ENCODE measurements around the gene GLYATL1B. TPM values are rescaled to one million over a fixed set of nuclear protein-coding genes. Genes with fewer than 3 reads are reported as not detected.
"Not testable (repeated sequence)": the region's sequence is repeated elsewhere in the genome, so short reads cannot be mapped to it uniquely, and the experiment has no call there.

Gene GLYATL1B
- total RNA-seq, 2 donors from 2014 or later = not detected

DNA sequence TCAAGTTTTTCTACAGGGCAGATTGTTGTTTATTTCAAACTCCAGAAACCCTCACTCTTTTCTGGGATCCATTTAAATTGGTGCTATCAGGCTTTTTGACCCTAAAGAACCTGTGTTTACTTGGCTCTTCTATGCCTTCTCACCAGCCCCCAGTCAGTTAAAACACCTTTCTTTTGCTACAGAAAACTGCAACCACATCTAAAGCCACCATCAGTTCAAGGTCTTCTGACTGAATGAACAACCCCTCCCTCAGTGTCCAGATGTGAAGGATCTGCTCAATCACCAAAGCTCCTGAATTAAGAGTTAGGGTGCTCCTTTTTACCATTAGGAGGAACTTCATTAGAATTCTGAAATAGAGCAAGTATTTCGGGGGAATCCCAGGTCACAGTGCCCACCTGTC, 7.0 kb upstream of the GLYATL1B start:
- H3K36me3 ChIP-seq = no peaks in the 10 kb centered on the region
- no peaks in the 10 kb centered on the region for H3K9me3 ChIP-seq
- H3K4me3 ChIP-seq = no peak overlapping the region
- H3K9ac ChIP-seq (ENCODE audit: low read depth in 2 of 2, low read length in 2 of 2) = no peak overlapping the region
- DNase-seq = no peak
- intact Hi-C loops (cut with DNase I) = no loop called here
- H3K4me1 ChIP-seq = no peaks in the 10 kb centered on the region
- TF ChIP-seq, protein P1, sequence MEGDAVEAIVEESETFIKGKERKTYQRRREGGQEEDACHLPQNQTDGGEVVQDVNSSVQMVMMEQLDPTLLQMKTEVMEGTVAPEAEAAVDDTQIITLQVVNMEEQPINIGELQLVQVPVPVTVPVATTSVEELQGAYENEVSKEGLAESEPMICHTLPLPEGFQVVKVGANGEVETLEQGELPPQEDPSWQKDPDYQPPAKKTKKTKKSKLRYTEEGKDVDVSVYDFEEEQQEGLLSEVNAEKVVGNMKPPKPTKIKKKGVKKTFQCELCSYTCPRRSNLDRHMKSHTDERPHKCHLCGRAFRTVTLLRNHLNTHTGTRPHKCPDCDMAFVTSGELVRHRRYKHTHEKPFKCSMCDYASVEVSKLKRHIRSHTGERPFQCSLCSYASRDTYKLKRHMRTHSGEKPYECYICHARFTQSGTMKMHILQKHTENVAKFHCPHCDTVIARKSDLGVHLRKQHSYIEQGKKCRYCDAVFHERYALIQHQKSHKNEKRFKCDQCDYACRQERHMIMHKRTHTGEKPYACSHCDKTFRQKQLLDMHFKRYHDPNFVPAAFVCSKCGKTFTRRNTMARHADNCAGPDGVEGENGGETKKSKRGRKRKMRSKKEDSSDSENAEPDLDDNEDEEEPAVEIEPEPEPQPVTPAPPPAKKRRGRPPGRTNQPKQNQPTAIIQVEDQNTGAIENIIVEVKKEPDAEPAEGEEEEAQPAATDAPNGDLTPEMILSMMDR (IDR thresholded peaks at IDR 0.05) = no peak
- no peak overlapping the region for H3K27ac ChIP-seq
- no peaks in the 10 kb centered on the region for H3K27me3 ChIP-seq

DNA sequence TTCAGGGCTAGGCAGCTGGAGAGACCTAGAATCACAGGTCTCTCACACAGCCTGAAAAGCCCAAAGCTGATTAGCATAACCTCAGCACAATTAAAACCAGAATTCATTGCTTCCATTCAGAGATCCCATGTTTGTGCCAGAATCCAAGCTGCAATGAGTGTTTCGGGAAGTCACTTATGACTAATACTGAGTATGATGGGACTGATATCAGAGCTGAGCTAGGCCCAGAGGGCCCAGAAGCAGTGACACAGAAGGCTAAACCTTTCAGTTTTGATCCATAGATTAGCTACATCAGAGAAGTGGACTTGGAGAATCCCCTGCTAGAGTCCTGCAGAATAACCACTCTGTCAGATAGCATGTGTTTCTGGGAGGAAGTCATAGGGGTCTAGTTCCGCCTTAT, 5.7 kb upstream of the GLYATL1B start:
- H3K27ac ChIP-seq; DNase-seq; H3K36me3 ChIP-seq; H3K9me3 ChIP-seq; H3K4me1 ChIP-seq; H3K9ac ChIP-seq (ENCODE audit: low read depth in 2 of 2, low read length in 2 of 2); H3K4me3 ChIP-seq; intact Hi-C loops (cut with DNase I); H3K27me3 ChIP-seq: not testable (repeated sequence)

DNA sequence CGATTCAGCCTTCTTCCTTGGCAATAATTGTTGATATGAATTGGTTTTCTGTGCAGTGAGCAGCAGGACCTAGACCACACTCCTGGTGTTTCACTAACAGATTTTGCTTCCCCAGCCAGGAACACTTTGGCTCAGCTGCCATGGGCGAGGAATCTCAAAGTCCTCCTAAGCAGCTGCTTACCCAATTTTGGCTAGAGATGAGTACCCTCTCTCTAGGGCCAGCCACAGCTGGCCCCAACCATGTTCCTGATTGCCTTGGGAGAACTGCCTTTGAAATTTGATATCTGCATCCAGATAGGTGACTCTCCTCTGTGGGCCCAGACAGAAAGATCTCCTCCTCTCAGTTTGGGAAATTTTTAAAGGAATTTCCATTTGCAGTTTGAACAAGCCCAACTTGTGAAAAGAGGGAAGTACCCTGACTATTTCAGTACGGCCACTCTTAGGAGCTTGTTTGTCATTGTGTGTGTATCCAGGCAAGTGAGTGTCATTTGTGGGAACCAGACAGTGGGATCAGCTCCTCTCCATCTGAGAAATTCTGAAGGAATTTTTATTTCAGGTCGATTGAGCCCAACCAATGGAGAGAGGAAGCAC, 4.6 kb upstream of the GLYATL1B start:
- H3K9ac ChIP-seq (ENCODE audit: low read depth in 2 of 2, low read length in 2 of 2); H3K4me1 ChIP-seq; H3K27ac ChIP-seq; H3K9me3 ChIP-seq; H3K4me3 ChIP-seq; H3K36me3 ChIP-seq; H3K27me3 ChIP-seq; DNase-seq; intact Hi-C loops (cut with DNase I): not testable (repeated sequence)

DNA sequence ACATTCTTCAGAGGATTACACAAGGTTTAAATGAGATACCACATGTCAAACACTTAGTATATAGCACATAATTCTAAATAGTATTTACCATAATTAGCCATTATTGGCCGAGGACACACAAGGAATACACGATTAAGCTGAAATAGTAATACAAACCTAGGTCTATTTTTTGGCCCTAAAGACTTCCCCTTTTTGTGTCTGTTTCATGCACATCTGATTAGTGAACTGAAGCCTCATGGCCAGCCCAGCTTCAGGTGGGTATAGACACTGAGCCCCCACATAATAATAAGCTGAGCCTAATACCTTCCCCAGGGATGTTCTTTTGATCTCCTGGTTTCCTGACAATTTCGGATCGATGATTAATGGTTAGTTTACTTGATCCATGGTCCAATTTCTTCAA, 2.1 kb downstream of the GLYATL1B start:
- H3K4me3 ChIP-seq = no peak overlapping the region
- intact Hi-C loops (cut with DNase I) = no loop called here
- H3K27ac ChIP-seq = no peak overlapping the region
- TF ChIP-seq, protein P1 (IDR thresholded peaks at IDR 0.05) = no peak
- DNase-seq = no peak
- no peaks in the 10 kb centered on the region for H3K9me3 ChIP-seq
- H3K36me3 ChIP-seq = no peaks in the 10 kb centered on the region
- H3K27me3 ChIP-seq = no peaks in the 10 kb centered on the region
- H3K9ac ChIP-seq (ENCODE audit: low read depth in 2 of 2, low read length in 2 of 2) = no peak overlapping the region
- no peaks in the 10 kb centered on the region for H3K4me1 ChIP-seq

DNA sequence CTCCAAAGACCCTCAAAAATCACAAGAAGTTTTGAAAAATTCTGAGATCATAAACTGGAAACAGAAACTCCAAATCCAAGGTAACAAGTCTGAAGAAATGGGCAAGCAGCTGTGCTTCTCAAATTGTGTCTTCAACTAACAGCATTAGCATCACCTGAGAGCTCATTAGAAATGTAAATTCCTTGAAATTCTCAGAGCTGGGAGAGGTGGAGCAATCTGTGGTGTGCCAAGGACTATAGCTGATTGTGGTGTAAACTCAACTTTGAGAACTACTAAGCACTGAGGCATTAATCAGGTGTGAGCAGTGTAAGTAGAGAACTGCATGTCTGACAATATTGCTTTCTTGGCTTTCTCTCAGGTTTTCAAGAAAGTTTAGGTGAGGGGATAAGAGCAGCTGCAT, 7.5 kb downstream of the GLYATL1B start:
- H3K4me3 ChIP-seq; H3K27me3 ChIP-seq; H3K9ac ChIP-seq (ENCODE audit: low read depth in 2 of 2, low read length in 2 of 2); DNase-seq; H3K4me1 ChIP-seq; H3K9me3 ChIP-seq; H3K27ac ChIP-seq; H3K36me3 ChIP-seq: not testable (repeated sequence)
- intact Hi-C loops (cut with DNase I) = loop anchor here (2.0 kb wide), 1 partner anchor 43 kb away; no protein-coding TSS in a partner anchor

DNA sequence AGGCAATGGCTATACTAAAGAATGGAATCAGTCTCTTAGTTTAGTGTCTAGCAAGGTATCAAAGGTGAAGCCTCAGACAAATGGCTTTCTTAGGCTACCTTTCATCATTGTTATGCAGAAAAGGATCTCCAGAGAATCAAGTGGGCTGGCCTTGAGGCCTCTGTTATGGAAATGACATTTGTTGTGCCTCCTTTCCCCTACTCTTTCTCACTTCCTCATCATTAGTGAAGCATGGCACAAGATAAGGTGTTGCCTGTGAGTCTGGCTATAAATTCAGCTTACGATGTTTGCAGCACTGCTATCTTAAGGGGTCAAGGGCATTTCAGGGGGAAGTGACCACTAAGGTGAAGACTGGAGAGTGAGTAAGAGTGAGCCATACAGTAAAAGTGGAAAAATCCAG, 9.1 kb downstream of the GLYATL1B start:
- H3K4me3 ChIP-seq; H3K4me1 ChIP-seq; H3K36me3 ChIP-seq; H3K9ac ChIP-seq (ENCODE audit: low read depth in 2 of 2, low read length in 2 of 2); H3K27me3 ChIP-seq; DNase-seq; H3K27ac ChIP-seq; intact Hi-C loops (cut with DNase I); H3K9me3 ChIP-seq: not testable (repeated sequence)

DNA sequence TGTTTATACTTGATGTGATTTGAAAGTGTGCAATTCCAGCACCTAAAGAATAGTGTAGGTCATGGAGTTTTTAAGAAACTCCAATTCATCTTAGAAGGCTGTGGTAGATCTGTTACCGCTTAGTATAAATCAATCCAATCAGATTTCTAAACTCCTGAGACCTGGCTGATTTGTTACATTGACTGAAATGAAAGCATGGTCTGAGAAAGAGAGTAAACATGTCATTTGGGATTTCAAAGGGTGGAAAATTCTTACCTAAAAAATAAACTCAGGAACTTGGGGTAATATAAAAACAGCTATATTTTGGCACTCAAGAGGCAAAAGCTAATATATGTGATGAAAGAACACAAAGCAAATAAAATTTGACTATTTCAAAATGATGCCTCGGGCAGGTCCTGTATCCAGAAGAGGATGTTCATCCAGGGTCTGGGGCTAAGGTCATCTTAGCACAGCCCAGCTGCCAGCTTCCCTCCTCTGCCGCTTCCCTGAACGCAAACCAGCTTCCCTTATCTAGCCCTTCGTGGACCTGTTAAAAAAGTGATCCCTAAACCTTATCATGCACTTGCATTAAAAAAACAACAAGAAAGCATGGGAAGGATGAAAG, 10.0 kb downstream of the GLYATL1B start:
- H3K4me3 ChIP-seq; DNase-seq; H3K27me3 ChIP-seq; intact Hi-C loops (cut with DNase I); H3K4me1 ChIP-seq; H3K9me3 ChIP-seq; H3K27ac ChIP-seq; H3K9ac ChIP-seq (ENCODE audit: low read depth in 2 of 2, low read length in 2 of 2); H3K36me3 ChIP-seq: not testable (repeated sequence)

DNA sequence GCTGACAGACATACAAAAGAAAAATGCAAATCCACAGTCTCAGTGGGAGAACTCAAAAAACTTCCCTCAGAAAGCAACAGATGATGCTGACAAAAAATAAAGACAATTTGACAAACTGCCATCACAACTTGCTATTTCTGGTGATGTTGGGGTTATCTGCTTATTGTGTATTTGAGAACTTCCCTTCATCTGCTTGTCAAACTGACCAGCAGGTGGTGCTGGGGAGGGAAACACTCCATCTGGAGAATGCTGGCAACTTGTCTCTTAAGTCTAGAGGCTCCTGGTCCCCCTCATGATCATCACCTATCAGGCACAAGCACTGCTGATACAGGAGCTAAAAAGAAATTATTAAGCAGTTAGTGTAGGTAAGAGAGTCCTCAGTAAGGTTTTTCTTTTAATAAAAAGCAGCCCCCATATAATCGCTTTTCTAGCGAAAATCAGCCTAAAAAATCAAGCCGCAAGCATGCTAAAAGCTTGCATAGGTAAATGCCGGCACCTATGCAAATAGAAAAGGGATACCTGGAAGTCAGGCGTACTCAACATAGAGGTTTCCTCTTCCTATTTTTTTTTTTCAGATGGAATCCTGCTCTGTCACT, 11.1 kb downstream of the GLYATL1B start:
- no peak overlapping the region for H3K27ac ChIP-seq
- H3K4me1 ChIP-seq = no peaks in the 10 kb centered on the region
- TF ChIP-seq, protein P1 (IDR thresholded peaks at IDR 0.05) = peak; percentile 55
- no peaks in the 10 kb centered on the region for H3K36me3 ChIP-seq
- H3K4me3 ChIP-seq = no peak overlapping the region
- no peaks in the 10 kb centered on the region for H3K9me3 ChIP-seq
- intact Hi-C loops (cut with DNase I) = no loop called here
- DNase-seq = peak; percentile 77
- H3K27me3 ChIP-seq = no peaks in the 10 kb centered on the region
- H3K9ac ChIP-seq (ENCODE audit: low read depth in 2 of 2, low read length in 2 of 2) = no peak overlapping the region

DNA sequence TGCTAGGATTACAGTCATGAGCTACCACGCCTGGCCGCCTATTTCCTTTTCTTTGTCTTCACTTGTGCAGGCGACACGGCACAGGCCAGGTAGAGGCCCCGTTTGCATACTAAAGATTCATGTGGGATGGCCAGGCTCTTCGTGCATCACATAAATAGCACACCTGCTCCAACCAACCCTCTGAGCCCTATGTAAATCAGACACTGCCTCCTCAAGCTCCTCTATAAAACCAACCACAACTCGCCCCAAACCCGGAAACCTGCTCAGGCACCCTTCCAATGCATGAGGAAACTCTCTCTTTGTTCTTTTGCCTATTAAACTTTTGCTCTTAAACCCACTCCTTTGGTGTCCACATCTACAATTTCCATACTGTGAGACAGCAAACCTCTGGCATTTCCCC, 11.8 kb downstream of the GLYATL1B start:
- H3K27me3 ChIP-seq; H3K9me3 ChIP-seq; H3K9ac ChIP-seq (ENCODE audit: low read depth in 2 of 2, low read length in 2 of 2); H3K27ac ChIP-seq; H3K36me3 ChIP-seq; intact Hi-C loops (cut with DNase I); H3K4me1 ChIP-seq; H3K4me3 ChIP-seq; DNase-seq: not testable (repeated sequence)

Measured in colonic mucosa (tissue), 4 donors.